SK-N-SH (cell line): Measurements from ENCODE around the gene RPH3AL. TPM values are rescaled to one million over a fixed set of nuclear protein-coding genes. Genes with fewer than 3 reads are reported as not detected.

ENCODE experiments used
- CTCF ChIA-PET: fragments of 300-600, 350-600 bp; formaldehyde crosslinking; extraction: SDS; loops from one replicate; lab custom pipeline; 2021; lab: Yijun Ruan, JAX
- POLR2A ChIA-PET: fragments of 350-600 bp; sonication (Branson Sonifier 250); formaldehyde crosslinking; extraction: SDS; loops from one replicate; lab custom pipeline; 2020; ENCODE audit warnings: antibody characterized with exemption, inconsistent platforms; lab: Yijun Ruan, JAX
- DNase-seq: peaks from one replicate; pipeline ENCODE4 v3.0.0; 2012
- H2AFZ ChIP-seq: fragments of 200-600 bp; sonication (generic); 2 replicates; pipeline ENCODE4 v1.8.1; 2016; ENCODE audit warnings: antibody characterized with exemption, mild to moderate bottlenecking, low read depth
- H3F3A ChIP-seq: fragments of 200-600 bp; sonication (generic); replicated peaks from 2 replicates; pipeline ENCODE3; 2016; ENCODE audit warnings: antibody characterized with exemption, mild to moderate bottlenecking; ENCODE audit not compliant: insufficient read depth
- H3K27ac ChIP-seq, 2 experiments: fragments of 200-500 bp in 1 of 2; fragments of 200-600 bp in 1 of 2; sonication (Bioruptor generic) in 1 of 2; sonication (generic), shearing (Covaris generic) in 1 of 2; 2 replicates each; pipeline versions ENCODE4 v1.5.1 to v1.6.1; 2014 to 2016; ENCODE audit warnings: low read depth in 2 of 2, inconsistent platforms in 1 of 2, low read length in 1 of 2, mild to moderate bottlenecking in 1 of 2, mixed read lengths in 1 of 2
- H3K27me3 ChIP-seq: fragments of 200-600 bp; sonication (generic), shearing (Covaris generic); 2 replicates; pipeline ENCODE4 v1.6.1; 2016; ENCODE audit warnings: mixed run types; ENCODE audit not compliant: insufficient read depth
- H3K36me3 ChIP-seq, 2 experiments: fragments of 200-500 bp in 1 of 2; fragments of 200-600 bp in 1 of 2; sonication (Bioruptor generic) in 1 of 2; sonication (generic) in 1 of 2; replicated peaks in 1 of 2; 2 replicates each; pipeline versions ENCODE3 to v1.5.1; 2014 to 2016; ENCODE audit warnings: low read length in 1 of 2, mild to moderate bottlenecking in 1 of 2; ENCODE audit not compliant: insufficient read depth in 2 of 2, control insufficient read depth in 1 of 2
- H3K4me1 ChIP-seq, 2 experiments: fragments of 200-500 bp in 1 of 2; fragments of 200-600 bp in 1 of 2; sonication (Bioruptor generic) in 1 of 2; sonication (generic), shearing (Covaris generic) in 1 of 2; 2 replicates each; pipeline versions ENCODE4 v1.5.1 to v1.6.1; 2014 to 2016; ENCODE audit warnings: low read depth in 1 of 2, low read length in 1 of 2, mixed run types in 1 of 2; ENCODE audit not compliant: insufficient read depth in 2 of 2, control insufficient read depth in 1 of 2
- H3K4me2 ChIP-seq: fragments of 200-600 bp; sonication (generic), shearing (Covaris generic); 2 replicates; pipeline ENCODE4 v1.6.1; 2017; ENCODE audit warnings: mixed run types
- H3K4me3 ChIP-seq, 2 experiments: fragments of 200-500 bp in 1 of 2; fragments of 200-600 bp in 1 of 2; sonication (Bioruptor generic) in 1 of 2; sonication (generic), shearing (Covaris generic) in 1 of 2; 2 replicates each; pipeline versions ENCODE4 v1.5.1 to v1.8.1; 2014 to 2016; ENCODE audit warnings: low read depth in 2 of 2, inconsistent platforms in 1 of 2, low read length in 1 of 2, mild to moderate bottlenecking in 1 of 2, mixed read lengths in 1 of 2, moderate library complexity in 1 of 2
- H3K79me2 ChIP-seq: fragments of 200-600 bp; sonication (generic); 2 replicates; pipeline ENCODE4 v1.8.1; 2017; ENCODE audit warnings: mild to moderate bottlenecking; ENCODE audit not compliant: insufficient read depth
- H3K9ac ChIP-seq: fragments of 200-600 bp; sonication (generic); 2 replicates; pipeline ENCODE4 v1.6.1; 2017; ENCODE audit warnings: mixed run types
- H3K9me2 ChIP-seq: fragments of 200-600 bp; sonication (generic); 2 replicates; pipeline ENCODE4 v1.6.1; 2017; ENCODE audit warnings: mixed run types
- H3K9me3 ChIP-seq: fragments of 200-600 bp; sonication (generic); 2 replicates; pipeline ENCODE4 v1.6.1; 2017; ENCODE audit warnings: mixed run types, mild to moderate bottlenecking, moderate library complexity
- H4K20me1 ChIP-seq: fragments of 200-600 bp; sonication (generic); 2 replicates; pipeline ENCODE4 v1.6.1; 2017; ENCODE audit warnings: mild to moderate bottlenecking, mixed run types; ENCODE audit not compliant: insufficient read depth
- CHD2 ChIP-seq: fragments of 150-350 bp; IDR thresholded peaks from 2 replicates; pipeline ENCODE4 v1.6.1; 2018; ENCODE audit warnings: low read length; ENCODE audit not compliant: partially characterized antibody
- CTCF ChIP-seq: fragments of 200-600 bp; sonication (generic); IDR thresholded peaks from 2 replicates; pipeline ENCODE4 v1.6.1; 2017; ENCODE audit warnings: antibody characterized with exemption, mild to moderate bottlenecking, moderate library complexity
- EP300 ChIP-seq, 2 experiments: IDR thresholded peaks; 2 replicates each; pipeline versions ENCODE4 v1.4.0 to v1.6.1; 2012; ENCODE audit warnings: borderline replicate concordance in 1 of 2, low read depth in 1 of 2, low read length in 1 of 2
- EZH2phosphoT487 ChIP-seq: fragments of 200-600 bp; sonication (generic); IDR thresholded peaks from 2 replicates; pipeline ENCODE4 v1.6.1; 2017; ENCODE audit warnings: low read depth, mixed run types, mild to moderate bottlenecking, antibody characterized with exemption, moderate library complexity, borderline replicate concordance
- FOXJ3 ChIP-seq: sonication (generic); formaldehyde crosslinking; IDR thresholded peaks from 2 replicates; pipeline ENCODE4 v1.5.1; 2020; ENCODE audit warnings: mild to moderate bottlenecking, missing genetic modification reagents
- FOXM1 ChIP-seq: IDR thresholded peaks from 2 replicates; pipeline ENCODE4 v1.4.0; 2012; ENCODE audit warnings: low read depth, mild to moderate bottlenecking
- IRF3 ChIP-seq: fragments of 150-350 bp; IDR thresholded peaks from 2 replicates; pipeline ENCODE4 v1.6.1; 2016; ENCODE audit warnings: mild to moderate bottlenecking, low read depth, low read length
- MEF2A ChIP-seq: IDR thresholded peaks from 2 replicates; pipeline ENCODE4 v1.4.0; 2012; ENCODE audit warnings: low read depth, borderline replicate concordance
- MXI1 ChIP-seq: IDR thresholded peaks from 2 replicates; pipeline ENCODE4 v1.6.1; 2012; ENCODE audit warnings: mild to moderate bottlenecking, low read depth, low read length, improper control_type of control experiment
- NFIC ChIP-seq: IDR thresholded peaks from 2 replicates; pipeline ENCODE4 v1.4.0; 2012; ENCODE audit warnings: borderline replicate concordance
- NRF1 ChIP-seq: IDR thresholded peaks from 2 replicates; pipeline ENCODE4 v1.6.1; 2012; ENCODE audit warnings: low read depth, mild to moderate bottlenecking, low read length
- RCOR1 ChIP-seq: fragments of 150-350 bp; IDR thresholded peaks from 2 replicates; pipeline ENCODE4 v1.6.1; 2017; ENCODE audit warnings: antibody characterized with exemption, low read length
- RFX5 ChIP-seq: IDR thresholded peaks from 2 replicates; pipeline ENCODE4 v1.6.1; 2012; ENCODE audit warnings: mild to moderate bottlenecking, improper control_type of control experiment, low read length
- SIN3A ChIP-seq: IDR thresholded peaks from 2 replicates; pipeline ENCODE4 v1.6.1; 2012; ENCODE audit warnings: low read depth, mild to moderate bottlenecking, low read length, moderate library complexity, borderline replicate concordance
- SMC3 ChIP-seq: IDR thresholded peaks from 2 replicates; pipeline ENCODE4 v1.6.1; 2012; ENCODE audit warnings: low read depth, low read length, improper control_type of control experiment
- TCF12 ChIP-seq: IDR thresholded peaks from 2 replicates; pipeline ENCODE4 v1.4.0; 2012
- TEAD4 ChIP-seq: IDR thresholded peaks from 2 replicates; pipeline ENCODE4 v1.4.0; 2012; ENCODE audit warnings: mild to moderate bottlenecking, borderline replicate concordance; ENCODE audit not compliant: insufficient read depth
- YY1 ChIP-seq: IDR thresholded peaks from 2 replicates; pipeline ENCODE4 v1.4.0; 2012; ENCODE audit warnings: low read depth, mild to moderate bottlenecking
- ZBTB33 ChIP-seq: IDR thresholded peaks from 2 replicates; pipeline ENCODE4 v1.4.0; 2012; ENCODE audit warnings: low read depth, borderline replicate concordance
- WGBS: methylation state at CpG from one replicate; pipeline ENCODE4 v1.1.6; 2017; ENCODE audit warnings: low lambda C conversion rate; 5-methylcytosine and 5-hydroxymethylcytosine counted together
- polyA plus RNA-seq, 3 experiments: library from polyadenylated mRNA; depleted of rRNA; stranded (reverse); fragments of >200 nt; gene quantifications; 2 replicates each; pipeline ENCODE4 v1.2.3, GENCODE V29; 2012
- TF ChIP-seq, protein P1 (sequence below): IDR thresholded peaks from 2 replicates; pipeline ENCODE4; 2012
- TF ChIP-seq, protein P2 (sequence below): IDR thresholded peaks from 2 replicates; pipeline ENCODE4 v1.4.0; 2012; ENCODE audit warnings: low read depth, borderline replicate concordance

Gene RPH3AL
- polyA plus RNA-seq, 1 of the 3 experiments (the other 2 are of a cell fraction), result 2.9 TPM

DNA sequence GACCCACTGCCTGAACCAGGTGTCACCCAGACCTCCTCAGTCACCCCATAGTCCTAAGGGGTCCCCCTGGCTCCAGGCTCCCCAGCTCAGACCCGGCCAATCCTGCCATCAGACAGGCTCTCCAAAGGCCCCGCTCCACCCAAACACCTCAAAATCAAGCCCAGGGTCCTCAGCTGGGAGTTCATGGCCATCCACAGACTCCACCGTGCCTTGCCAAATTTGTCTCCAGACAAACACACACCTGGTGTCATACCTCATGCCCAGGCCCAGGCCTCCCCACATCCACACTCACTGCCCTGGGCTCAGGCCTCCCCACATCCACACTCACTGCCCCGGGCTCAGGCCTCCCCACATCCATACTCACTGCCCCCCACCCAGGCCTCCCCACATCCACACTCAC, 12.5 kb downstream of the RPH3AL start (continued):
- no peak for TF ChIP-seq NFIC
- TF ChIP-seq IRF3, result no peak
- TF ChIP-seq NRF1, result no peak
- no peak for TF ChIP-seq CHD2
- TF ChIP-seq EZH2phosphoT487, result no peak
- no peak for TF ChIP-seq EP300 (IDR thresholded peaks at IDR 0.05; ENCODE audit: borderline replicate concordance in 1 of 2, low read depth in 1 of 2, low read length in 1 of 2)

DNA sequence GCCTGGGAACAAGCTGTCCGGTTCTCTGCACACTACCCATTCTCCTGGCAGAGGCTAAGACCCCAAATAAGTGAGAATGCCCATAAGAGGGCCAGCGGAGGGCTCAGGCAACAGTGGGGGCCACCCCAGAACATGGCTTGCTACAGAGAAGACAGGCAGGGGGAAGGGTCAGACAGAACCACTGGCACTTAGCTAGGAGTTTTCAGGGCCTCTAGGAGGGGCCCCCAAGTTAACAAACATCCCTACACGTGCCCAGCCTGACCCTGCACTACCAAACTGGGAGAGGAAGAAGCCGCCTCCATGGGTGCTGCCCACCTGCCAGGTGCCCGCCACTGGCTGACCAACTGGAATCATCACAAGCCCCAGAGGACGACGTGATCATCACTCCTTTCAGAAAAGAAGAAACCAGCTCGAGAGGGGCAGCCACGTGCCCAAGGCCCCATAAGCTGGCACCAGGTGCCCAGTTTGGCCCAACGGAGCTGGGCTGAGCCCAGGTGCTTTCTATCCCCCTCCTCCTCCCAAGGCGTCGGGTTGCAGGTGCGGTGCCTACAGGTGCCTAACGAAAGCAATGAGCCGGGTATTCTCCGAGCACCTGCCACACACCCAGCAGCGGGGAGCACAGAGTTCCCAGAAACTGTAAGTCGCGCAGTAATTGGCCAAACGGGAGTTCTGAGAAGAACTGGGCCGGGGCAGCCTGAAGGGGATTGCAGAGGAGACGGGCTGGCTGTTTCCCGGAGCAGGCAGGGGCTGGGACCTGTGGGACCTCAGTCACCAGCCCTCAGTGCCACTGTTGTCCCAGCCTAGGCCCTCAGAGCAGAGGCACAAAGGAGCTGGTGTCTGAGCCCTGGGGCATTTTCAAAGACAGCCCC, 13.2 kb downstream of the RPH3AL start:
- Histone ChIP-seq H3K9ac (no peak overlapping the region), H4K20me1 (no peaks in the 10 kb centered on the region), H3K9me3 (no peaks in the 10 kb centered on the region), H3K9me2 (no peaks in the 10 kb centered on the region), H3K79me2 (no peaks in the 10 kb centered on the region), H3K4me1 (peaks cover 0 to 3% of the 10 kb centered on the region in 2 experiments; a peak in 1 of 4 replicates), H3K27ac (no peak overlapping the region), H3K4me3 (no peak overlapping the region), H3F3A (no peaks in the 10 kb centered on the region), H3K4me2 (no peak overlapping the region), H3K27me3 (no peaks in the 10 kb centered on the region), H2AFZ (no peak overlapping the region), H3K36me3 (no peaks in the 10 kb centered on the region)
- WGBS, result 75% methylated on average over 16 of the region's 23 CpGs
- ChIA-PET POLR2A (no interaction called here), CTCF (interaction anchor here (0.7 kb wide), 1 partner anchor 30 kb away, joined by 3 read pairs; no protein-coding TSS in a partner anchor)
- DNase-seq, result peak; percentile 26
- TF ChIP-seq TCF12 (no peak), MEF2A (no peak), NFIC (no peak), ZBTB33 (no peak), RFX5 (no peak), CHD2 (no peak), MXI1 (no peak), CTCF (no peak), IRF3 (no peak), FOXM1 (no peak), FOXJ3 (CRISPR knock-in tag) (no peak), SIN3A (no peak), RCOR1 (no peak), TEAD4 (no peak), SMC3 (no peak), YY1 (no peak)
- TF ChIP-seq, protein P1, sequence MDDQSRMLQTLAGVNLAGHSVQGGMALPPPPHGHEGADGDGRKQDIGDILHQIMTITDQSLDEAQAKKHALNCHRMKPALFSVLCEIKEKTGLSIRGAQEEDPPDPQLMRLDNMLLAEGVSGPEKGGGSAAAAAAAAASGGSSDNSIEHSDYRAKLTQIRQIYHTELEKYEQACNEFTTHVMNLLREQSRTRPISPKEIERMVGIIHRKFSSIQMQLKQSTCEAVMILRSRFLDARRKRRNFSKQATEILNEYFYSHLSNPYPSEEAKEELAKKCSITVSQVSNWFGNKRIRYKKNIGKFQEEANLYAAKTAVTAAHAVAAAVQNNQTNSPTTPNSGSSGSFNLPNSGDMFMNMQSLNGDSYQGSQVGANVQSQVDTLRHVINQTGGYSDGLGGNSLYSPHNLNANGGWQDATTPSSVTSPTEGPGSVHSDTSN, result no peak
- TF ChIP-seq, protein P2, sequence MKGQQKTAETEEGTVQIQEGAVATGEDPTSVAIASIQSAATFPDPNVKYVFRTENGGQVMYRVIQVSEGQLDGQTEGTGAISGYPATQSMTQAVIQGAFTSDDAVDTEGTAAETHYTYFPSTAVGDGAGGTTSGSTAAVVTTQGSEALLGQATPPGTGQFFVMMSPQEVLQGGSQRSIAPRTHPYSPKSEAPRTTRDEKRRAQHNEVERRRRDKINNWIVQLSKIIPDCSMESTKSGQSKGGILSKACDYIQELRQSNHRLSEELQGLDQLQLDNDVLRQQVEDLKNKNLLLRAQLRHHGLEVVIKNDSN, result no peak
